Muscle of back (tissue), 11 donors: ENCODE data around the gene PAM. TPM values are rescaled to one million over a fixed set of nuclear protein-coding genes. Genes with fewer than 3 reads are reported as not detected.
"Not testable (repeated sequence)": the region's sequence is repeated elsewhere in the genome, so short reads cannot be mapped to it uniquely, and the experiment has no call there.

ENCODE experiments used
- DNase-seq, 3 donors: peaks; one replicate each; pipeline versions ENCODE4 v3.0.0 to v3.0.0-alpha.2; 2013
- polyA plus RNA-seq, 10 donors: library from polyadenylated mRNA; unstranded; fragments of 120-200 nt; gene quantifications; one replicate each; pipeline ENCODE4 v1.2.1, GENCODE V29; 2013; ENCODE audit not compliant: insufficient read length in 10 of 10

The PAM gene
- polyA plus RNA-seq, 10 donors = 110 to 139 (median 120) TPM

DNA sequence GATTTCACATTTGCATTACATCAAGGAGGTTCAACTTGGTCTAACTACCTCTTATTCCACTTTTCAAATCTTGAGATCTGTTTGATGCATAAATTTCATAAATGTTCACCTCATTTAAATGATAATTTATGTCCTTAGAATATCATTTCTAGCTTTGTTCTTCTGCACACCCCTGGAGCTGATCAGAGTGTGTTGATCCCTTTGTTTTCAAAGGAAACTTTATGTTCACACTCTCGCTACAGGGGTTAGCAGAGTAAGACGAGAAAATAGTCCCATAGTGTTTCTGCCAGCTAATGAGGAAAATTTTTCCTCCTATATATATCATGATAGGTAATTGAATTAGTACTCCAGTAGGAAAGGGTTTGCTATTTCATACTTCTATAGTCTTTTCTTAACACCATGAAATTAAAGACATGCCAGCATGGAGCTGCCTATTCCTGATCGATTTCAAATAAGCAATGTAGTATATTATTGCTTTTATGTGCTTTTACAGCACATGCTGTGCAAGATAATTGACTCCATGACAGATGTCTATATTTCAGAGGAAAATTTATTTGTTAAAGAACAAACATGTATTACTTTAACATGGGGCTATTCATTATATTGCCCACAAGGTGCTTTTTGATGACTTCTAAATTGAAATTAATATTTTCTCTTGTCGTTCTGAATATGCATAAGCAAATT is 4.8 kb upstream of the PAM start:
- DNase-seq = no peak

DNA sequence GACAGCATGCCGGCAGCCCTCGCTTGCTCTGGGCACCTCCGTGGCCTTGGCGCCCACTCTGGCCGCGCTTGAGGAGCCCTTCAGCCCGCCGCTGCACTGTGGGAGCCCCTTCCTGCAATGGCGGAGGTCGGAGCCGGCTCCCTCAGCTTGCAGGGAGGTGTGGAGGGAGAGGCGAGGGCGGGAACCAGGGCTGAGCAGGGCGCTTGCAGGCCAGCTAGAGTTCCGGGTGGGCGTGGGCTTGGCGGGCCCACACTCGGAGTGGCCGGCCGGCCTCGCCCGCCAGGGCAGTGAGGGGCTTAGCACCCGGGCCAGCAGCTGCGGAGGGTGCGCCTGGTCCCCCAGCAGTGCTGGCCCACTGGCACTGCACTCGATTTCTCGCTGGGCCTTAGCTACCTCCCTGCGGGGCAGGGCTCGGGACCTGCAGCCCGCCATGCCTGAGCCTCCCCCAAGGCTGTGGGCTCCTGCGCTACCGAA is 3.2 kb upstream of the PAM start:
- DNase-seq = not testable (repeated sequence)

DNA sequence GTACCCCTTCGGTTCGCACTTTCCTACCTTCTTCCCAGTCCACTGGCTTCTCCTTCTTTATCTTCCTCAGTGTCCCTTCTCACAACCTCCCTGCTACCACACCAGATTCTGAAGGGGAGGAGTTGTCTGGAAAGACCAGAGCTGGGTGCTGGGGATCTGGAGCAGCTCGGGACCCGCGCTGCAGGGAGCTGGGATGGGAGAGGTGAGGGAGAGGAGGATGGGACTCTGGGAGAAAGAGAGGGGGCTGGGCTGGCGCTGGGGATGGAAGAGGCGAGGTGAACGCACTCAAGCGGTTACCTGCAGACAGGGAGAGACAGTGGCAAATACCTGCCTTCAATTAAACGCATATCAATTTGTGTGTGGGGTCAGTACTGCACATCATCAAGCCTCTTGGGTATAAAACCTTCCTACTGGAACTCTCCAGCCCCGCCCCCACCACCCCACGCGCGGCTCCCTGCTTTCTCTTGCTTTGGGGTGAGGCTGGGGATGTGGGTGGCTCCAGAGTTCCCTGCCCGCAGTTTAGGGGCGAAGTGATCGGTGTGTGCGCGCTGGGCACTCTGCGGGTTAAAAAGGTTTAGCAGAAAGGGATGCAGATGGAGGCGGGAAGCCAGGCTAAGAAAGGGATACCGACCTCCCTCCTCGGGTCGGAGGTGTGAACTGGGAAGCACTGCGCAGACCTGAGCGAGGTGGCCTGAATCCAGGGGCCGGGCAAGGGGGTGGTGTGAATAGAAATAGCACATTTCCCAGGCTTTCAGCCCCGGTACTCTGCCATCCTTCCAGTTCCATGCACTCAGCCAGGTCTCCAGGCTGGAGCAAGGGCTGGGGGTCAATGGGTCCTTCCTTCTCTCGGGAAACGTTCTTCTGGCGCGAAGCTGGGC is 977 bp upstream of the PAM start:
- DNase-seq = peak in 1 of 3 donors; percentile 30

DNA sequence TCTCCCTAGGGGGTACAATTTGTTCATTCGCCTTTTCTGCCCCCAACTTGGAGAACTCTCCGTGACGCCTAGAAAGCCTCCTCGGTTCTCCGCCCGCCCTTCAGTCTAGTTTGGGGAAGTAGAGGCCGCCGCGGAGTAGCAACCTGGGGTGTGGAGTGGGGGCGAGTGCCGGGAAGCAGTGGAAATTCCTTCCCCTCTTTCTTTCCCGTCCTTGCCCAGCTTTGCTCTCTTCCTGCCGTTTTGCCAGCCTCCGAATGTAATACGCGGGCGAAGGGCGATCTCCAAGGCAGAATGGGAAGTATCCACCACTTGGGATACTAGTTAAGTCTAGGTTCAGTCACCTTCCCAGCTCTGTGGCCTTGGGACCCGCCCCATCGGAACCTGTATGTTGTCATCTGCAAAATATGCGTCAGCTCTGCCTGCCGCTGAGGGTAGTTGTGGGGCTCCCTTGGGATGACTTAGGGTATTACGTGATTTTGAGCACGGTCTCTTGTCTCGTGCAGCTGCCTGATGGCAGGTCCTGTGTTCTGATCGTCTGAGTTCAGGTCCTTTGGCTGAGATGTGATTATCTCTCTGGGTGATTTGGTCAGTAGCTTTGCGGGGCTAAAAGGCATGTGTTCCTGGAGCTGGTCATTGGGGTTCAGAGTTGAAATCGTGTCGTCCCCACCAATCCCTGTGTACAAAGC is 724 bp downstream of the PAM start:
- DNase-seq = peak; percentile 46 to 75 (median 62)

DNA sequence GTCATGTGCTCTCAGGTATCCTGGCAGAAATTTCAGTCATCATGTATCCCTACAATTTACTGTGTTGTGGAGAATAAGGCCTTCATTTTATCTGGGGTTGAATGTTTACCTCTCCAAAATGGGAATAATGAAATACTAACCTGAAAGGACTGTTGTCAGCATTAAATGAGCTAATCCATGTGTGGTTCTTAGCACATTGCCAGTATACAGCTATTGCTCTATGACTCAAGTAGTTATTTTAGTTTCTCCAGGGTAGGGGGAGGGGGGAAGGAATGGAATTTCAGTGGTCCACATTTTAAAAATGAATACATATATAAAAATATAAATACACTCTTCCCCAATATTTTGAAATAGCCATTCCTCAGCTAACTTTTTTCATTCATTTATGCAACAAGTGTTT is 3.5 kb downstream of the PAM start:
- peak in 1 of 3 donors; percentile 17 for DNase-seq

DNA sequence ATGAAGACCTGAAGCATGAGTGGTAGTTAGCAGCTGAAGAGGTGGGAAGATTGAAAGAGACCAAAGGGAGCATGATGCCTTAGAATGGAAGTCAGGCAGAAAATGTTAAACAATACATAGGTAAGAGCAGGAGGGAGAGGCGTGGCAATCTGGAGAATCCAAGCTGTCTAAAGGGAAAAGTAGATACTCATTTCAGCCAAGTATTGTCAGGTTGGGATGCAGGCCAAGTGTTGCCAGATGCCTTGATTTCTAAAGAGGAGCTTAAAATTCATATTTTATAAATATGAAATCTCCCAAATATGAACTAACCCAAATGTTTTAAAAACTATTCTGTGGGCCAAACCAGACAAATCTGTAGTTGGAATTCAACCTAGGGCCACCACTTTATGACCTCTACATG is 4.2 kb downstream of the PAM start:
- DNase-seq = no peak

DNA sequence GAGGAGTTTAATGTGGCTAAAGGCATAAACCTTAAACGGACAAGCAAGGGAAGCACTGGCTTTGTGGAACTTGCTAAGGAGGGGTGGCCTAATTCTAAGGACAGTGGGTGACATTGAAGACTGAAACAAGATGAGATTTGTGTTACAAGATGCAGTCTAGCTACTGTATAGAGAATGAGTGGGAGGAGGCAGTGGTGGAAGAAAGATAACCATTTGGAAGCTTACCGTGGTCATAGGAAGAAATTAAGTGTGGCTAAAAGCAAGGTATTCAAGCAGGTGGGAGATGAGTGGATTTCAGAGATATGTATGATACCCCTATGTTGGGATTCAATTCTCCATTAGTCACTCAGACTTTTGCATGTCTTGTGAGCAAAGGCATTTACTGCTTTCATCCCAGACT is 4.6 kb downstream of the PAM start:
- DNase-seq = no peak

DNA sequence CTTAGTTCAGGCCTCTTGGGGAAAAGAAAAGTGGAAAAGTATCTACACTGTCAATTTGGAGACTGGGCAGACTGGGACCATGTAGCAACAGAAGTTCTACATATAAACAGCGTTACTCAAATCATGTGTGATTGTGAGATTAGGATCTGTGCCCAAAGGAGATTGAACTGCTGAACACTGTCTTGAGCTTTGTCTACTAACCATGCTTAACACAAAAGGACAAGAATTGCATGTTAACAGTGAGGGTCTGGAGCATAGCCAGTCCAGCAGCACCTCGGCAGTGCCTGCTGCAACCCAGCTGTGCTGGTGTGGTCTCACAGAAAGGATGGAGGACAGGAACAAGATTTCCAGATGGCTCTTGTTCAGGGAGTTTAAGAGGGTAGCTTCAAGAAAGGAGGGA is 5.7 kb downstream of the PAM start:
- no peak for DNase-seq

DNA sequence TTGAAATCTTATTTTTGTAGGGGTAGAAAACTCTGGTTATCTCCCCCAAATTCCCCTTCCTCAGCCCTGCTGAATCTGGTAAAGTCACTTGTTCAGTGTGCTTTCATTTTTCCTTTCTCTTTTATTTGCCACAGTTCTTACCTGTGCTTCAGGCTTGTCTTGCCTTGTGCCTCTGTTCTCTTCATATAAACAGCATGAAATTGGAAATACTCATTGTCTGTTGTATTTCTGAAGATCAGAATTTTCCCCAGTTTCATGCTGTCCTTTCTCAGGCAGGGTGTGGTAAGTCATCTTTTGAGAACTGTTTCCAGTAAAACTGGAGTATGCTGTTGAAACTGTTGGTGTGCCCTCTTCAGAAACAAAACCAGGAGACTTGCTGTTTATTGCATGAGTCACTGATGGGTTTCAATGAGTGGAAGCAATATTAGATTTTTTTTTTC is 7.0 kb downstream of the PAM start:
- DNase-seq = no peak

DNA sequence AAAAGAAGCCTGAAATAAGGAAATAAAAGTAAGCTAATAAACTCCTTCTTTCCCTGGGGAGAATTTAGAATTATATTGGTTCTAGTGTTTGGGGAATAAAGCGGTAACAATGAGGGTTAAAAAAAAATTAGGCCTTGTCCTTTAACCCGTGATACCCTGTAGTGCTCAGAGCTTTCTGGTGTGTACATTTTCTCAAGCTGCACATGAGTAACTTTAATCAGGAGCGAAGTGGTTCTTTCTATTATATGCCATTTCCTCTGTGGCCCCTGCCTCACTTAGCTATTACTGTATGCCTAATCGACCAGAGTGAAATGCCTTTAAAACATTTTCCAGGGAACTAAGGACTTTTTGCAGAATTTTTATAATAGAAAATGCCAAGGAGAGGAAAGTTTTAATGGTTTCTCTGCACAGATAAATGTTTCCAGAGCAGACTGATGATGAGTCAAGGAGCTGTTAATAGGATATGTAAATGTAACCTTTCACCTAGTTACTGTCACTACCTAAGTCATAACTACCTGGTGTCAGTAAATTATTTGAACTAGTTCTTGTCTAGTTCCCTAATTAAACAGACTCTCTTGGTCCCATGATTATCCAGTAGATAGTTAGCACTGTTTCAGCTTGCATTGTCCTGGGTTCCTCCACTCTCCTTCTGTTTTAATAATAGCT is 7.6 kb downstream of the PAM start:
- DNase-seq = no peak

DNA sequence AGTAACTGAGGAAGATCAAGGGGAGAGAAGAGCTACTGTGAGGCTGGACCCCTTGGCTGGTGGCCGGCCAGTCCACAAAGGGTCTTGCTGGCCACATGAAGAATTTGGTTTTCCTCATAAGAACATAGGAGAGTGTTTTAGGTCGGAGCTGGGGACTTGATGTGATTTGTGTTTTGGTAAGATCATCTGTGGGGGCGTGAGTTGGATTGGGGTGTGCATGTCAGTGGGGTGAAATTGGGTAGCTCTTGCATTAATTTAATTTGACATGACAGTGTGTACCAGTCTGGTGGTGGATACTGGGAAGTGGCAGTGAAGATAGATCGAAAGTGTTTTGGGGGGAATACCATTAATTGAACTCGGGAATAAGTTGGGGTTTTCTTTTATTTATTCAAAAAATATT is 8.6 kb downstream of the PAM start:
- DNase-seq = no peak

DNA sequence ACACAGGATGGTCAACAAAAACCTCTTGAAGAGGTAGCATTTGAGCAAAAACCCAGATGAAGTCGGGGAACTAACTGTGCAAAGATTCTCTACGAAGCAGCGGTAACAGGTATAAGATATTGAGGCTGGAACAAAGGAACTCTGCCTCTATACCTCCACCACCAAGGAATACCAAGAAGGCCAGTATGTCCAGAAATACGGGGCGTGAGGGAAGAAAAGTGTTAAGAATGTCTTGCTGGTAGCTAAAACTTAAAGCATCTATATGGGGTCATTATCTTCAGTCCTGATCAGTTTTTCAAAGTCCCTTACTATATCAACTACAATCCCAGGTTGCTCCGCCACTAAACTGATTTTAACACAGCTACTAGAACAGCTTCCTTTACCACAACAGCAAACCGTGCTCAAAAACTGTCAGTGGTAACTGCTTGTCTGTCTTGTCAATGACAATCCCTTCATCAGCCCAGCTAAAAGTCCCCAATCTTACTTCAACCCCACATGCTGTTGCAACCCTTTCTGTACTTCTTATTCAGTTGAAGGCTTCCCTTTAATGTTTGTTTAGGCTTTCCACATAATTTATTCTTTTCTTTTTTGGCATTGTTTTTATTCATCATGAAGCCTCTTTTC is 9.4 kb downstream of the PAM start:
- DNase-seq = no peak

DNA sequence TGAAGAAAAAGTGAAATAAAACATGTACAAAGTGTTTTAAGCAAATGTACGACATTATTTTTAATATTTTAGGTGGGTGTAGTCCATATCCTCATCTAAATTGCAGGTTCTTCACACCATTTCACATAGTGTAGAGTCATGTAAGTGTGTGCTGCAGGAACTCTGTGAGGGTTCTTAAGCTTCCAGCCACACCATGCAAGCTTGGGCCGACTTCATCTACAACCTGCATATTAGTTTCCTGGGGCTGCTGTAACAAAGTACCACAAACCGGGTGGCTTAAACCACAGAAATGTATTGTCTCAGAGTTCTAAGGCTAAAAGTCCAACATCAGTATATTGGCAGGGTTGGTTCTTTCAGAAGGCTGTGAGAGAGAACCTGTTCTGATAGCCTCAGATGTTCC is 10.2 kb downstream of the PAM start:
- DNase-seq = no peak

DNA sequence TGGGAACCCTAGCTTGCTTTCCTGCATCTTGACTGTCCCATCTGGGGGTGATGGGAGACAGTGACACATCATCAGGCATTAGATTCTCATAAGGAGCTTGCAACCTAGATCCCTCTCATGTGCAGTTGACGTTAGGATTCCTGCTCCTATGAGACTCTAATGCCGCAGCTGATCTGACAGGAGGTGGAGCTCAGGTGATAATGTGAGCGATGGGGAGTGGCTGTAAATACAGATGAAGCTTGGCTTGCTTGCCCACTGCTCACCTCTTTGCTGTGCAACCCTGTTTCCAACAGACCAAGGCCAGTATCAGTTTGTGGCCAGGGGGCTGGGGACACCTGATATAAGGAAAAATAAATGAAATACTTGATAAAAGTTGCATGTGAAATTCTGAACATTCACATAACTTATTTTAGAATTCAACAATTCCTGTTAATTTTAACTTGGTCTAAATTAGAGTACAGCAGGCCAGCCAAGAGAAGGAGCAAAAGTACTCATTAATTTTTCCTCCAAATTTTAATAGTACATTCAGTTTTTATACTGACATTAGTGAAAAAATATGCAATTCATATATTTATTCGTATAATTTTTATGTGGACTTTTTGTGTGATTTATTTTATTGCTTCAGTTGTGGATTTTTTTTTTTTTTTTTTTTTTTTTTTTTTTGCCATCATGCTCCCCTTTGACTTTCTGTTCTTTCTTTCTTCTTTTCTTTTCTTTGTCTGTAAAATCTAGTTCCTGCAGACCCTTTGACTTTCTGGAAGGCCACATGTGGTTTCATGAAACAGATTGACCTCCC is 11.4 kb downstream of the PAM start:
- DNase-seq = no peak

DNA sequence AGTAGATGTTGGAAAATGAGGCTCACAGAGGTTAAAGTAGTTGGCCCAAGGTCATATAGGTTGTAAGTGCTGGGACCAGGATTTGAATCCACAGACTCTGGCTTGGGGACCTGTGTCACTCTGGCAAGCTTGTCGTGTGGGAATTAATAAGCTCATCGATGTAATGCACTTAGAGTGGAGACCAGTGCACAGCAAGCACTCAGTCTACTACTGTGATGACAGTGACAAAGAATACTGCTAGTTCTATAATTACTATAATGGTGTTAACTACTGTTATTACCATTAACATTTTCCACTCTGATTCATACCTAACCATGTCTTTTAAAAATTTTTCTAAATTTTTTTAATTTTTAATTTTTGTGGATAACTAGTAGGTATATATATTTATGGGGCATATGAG is 12.8 kb downstream of the PAM start:
- DNase-seq = no peak

DNA sequence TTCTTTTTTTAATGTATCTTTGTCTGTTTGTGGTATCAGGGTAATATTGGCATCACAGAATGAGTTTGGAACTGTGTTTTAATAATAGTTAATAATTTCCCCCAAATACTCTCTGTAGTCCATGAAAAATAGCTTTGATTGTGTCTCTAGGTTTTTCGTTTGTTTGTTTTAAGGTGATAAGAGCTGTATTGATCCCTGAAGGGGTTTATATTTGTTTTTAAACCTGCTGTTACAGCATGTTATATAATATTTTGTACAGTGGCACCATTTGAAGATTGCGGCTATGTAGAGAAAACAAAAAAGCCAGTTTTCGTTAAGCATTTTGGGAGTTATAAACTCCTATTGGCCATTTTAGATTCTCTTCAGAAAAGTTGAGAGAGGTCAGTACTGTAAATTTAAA is 15.7 kb downstream of the PAM start:
- DNase-seq = no peak

DNA sequence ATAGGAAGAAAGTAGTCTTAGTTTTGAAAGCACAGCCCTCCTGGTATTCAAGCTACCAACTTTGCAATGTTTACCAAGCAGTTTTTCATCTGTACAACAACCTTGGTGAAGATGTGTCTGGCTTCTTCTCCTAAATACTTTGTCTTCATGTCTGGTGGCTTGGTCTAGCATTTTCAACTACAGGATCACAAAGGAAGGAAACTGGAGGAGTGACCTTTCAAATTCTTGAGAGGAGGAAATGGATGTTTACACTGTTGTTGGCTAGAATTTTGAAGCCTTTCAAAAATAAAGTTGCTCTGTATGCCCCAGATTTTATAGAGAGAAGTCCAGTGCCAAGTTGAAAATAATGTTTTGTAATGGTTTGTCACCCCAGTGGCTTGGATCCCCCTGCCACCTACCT is 16.3 kb downstream of the PAM start:
- DNase-seq = no peak

DNA sequence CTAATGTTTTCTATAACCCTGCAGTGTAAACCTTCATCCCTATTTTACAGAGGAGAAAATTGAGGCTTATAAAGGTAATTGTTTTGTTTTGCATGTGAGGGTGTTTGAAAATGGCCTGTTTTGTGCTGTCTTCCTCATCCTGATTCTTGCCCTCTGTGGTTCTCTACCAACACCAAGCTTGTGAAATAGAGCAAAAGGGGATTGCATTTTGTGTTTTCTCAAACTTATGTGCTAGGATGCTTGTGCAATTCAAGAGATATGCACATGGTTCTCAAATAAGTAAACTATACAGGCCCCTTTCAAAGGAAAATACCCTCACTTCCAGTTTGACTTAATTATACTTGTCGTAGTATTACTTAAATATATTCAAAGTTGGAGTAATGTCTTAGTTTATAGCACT is 17.2 kb downstream of the PAM start:
- DNase-seq = no peak

DNA sequence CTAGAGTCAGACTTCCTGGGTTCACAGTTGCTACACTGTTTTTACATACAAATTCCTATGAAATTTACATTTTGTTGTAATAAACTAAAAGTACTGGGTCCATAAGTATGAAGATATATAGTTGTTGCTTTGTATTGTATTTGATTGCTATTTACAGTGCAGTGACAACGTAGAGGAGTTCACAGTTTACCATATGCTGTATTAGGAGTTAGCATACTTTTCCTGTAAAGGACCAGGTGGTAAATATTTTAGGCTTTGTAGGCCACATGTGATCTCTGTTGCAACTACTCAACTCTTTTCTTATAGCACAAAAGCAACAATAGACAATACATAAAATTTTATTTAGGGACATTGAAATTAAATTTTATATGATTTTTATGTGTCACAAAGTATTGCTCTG is 18.0 kb downstream of the PAM start:
- DNase-seq = no peak

DNA sequence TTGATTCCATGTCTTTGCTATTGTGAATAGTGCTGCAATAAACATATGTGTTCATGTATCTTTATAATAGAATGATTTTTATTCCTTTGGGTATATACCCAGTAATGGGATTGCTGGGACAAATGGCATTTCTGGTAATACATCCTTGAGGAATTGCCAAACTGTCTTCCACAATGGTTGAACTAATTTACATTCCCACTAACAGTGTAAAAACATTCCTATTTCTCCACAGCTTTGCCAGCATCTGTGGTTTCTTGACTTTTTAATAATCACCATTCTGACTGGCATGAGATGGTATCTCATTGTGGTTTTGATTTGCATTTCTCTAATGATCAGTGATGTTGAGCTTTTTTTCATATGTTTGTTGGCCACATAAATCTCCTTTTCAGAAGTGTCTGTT is 20.7 kb downstream of the PAM start:
- DNase-seq = not testable (repeated sequence)

DNA sequence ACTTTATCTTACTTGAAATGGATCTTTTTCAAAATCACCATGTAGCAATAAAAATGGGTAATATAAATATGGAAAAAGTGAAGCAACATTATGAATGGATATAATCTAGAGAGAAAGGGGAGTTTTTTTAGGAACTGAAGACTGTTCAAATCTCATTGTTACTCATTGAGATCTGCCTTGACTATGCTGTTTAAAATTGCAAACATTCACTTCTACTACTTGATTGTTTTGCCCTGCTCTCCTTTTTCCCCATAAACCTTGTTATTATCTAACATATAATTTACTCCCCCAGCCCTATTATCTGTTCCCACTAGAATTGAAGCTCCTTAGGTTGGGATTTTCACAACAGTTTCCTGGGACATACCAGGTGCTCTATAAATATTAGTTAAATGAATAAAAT is 22.0 kb downstream of the PAM start:
- DNase-seq = no peak
